HG03342 (cell line): Measurements from ENCODE around the gene PRR14L.

Source experiments
- ATAC-seq: cut with Tn5 transposase; IDR thresholded peaks from one replicate; pipeline ENCODE4 v1.9.1; 2021; ENCODE audit warnings: mild to moderate bottlenecking, moderate library complexity; ENCODE audit not compliant: unreplicated experiment

PRR14L gene

DNA sequence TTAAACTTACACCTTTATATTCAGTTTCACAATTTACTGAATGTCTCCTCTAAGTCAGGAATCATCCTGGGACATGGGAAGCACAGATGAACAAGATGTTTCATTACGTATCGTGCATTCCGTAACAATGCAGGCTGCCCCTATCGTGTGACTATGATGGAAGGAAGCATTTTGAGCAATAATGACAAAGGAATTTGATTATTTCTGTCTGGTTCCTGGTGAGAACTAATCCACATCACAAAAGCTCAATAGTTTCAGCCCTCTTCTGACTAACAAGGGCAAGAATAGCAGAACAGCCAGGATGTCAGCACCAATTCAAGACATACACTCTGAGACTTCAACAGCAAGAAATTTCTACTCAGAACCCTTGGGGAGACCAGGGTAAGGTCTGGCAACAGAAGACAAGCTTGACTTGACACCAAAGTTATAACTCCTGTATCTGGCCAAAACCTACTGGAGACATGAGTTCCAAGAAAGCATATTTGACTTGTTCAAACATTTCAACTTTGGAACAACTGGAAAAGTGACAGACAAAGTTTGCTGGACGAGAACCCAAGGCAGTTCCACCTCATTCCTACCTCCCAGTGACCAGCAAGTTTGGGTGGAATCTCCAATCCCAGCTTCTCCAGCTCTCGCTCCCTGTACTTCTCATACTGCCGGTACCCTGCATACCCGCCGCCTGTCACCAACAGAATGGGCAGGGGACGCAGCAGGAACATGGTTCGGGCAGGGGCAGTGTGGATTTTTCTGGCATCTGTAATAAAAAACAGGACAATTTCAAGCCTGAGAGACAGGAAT is 102.2 kb downstream of the PRR14L start:
- ATAC-seq, result no peak

DNA sequence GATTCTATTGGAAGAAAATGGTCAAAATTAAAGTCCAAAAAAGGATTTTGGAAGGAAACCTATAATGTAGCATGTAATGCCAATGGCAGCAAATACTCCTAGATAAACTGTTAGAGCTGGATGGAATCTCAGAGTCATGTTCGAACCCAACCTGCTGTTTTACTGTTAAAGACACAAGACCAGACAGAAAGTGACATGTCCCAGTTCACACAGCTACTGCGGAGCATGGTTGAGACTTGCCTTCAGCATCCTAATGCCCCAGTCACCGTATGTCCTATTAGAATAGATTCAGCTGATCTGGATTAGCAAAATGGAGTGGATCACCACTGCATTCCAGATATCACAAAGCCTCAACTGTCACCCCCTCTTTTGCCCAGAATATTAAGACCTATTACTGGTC is 102.9 kb downstream of the PRR14L start:
- ATAC-seq, result no peak

DNA sequence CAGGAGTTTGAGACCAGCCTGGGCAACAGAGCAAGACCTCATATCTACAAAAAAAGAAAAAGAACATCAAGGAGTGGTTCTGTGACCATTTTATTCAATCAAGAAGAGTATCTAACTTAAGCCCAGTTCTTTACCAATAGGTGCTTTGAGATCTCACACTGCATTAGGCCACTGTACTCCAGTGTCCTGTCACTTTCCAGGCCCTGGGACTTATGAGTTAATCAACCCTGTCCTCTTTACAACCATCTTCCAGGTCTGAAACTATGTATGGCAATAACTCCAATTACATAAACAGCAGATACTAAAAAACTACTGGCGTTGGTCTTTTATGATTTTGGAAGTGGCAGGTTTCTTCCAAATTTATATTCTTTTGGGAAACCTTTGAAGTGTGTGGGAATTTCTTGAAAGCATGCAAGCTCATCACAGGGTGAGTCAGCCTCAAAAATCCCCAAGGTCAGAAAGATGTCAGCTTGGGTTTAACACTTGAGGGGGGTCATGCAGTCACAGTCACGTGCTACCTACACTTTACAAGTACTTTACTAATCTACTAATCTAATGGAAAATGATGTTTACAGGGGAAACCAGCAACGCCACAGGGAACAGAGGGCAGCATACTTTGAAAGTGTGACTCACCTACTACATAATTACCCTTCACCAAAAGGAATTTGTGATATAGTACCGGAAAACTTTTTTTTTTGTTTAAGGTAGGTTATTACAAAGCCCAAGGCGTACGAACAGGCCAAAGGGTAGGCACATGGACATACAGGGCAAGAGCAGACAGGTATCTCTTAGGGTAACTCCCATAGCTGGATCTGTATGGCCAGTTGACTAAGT is 103.5 kb downstream of the PRR14L start:
- no peak for ATAC-seq

GRCh38 chr22:31639436-31640039 is 110.4 kb downstream of the PRR14L start:
- ATAC-seq, result no peak

GRCh38 chr22:31637891-31638618 is 111.9 kb downstream of the PRR14L start:
- ATAC-seq, result no peak

- no peak for ATAC-seq
These were observed 112.5 kb downstream of the PRR14L start for GRCh38 chr22:31637447-31637890.

DNA sequence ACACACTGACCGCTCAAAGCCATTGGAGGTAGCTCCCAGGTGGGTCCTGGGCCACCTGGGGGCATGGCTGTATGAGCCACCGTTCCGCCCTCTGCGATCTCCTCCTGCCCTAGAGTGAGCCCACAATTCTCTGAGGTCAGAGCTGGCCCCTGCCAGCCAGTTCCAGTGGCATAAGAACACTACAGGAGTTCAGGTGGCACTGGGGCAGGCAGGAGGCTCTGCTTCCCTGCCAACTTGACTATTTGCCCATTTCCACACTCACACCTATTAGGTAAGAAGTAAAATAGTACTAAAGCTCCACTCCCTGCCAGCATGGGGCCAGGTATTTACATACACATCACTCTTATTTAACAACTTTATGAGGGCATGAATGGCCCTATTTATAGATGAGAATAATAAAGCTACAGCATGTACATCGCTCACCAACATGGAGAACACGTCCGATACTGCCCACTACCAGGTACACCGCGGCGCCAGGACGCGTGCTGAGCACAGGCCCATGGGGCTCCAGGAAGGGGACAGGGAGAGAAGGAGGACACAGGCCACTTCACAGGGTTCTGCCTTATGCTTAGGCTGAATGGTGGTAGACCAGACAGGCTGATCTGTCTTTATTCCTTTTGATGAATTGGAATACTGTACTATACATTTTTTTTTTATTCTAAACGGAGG is 114.2 kb downstream of the PRR14L start:
- no peak for ATAC-seq

DNA sequence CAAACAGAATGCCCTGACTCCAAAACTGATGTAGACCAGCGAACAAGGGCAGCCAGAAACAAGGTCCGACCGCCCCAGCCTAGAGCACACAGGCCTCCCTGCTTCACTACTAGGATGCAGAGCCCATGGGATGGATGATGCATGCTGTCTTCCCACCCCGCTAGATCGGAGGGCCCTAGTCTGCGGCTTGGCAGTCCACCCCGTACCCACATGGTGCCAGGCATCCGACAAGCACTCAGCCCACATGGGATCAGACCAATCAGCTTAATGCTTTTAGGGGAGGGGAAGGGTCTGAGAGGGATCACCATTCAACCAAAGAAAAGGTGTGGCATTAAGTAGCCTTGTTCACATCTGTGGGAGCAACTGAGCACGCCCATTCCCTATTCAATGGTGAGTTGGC is 118.5 kb downstream of the PRR14L start:
- no peak for ATAC-seq
